Subcutaneous abdominal adipose tissue (tissue), 5 donors: ENCODE results near the gene ARX.

Source experiments
- H3K27ac ChIP-seq: one replicate; pipeline ENCODE4 v1.7.0; 2013; ENCODE audit warnings: low read depth, mild to moderate bottlenecking, inconsistent platforms, low read length, moderate library complexity
- H3K27me3 ChIP-seq, 5 donors: one replicate each; pipeline ENCODE4 v1.7.0; 2013; ENCODE audit warnings: low read length in 5 of 5, inconsistent platforms in 1 of 5; ENCODE audit not compliant: control insufficient read depth in 5 of 5, insufficient read depth in 4 of 5
- H3K36me3 ChIP-seq, 5 donors: one replicate each; pipeline ENCODE4 v1.7.0; 2013; ENCODE audit warnings: low read length in 5 of 5; ENCODE audit not compliant: control insufficient read depth in 5 of 5, insufficient read depth in 5 of 5
- H3K4me1 ChIP-seq, 5 donors: one replicate each; pipeline ENCODE4 v1.7.0; 2013; ENCODE audit warnings: low read length in 5 of 5, mild to moderate bottlenecking in 3 of 5, moderate library complexity in 1 of 5; ENCODE audit not compliant: control insufficient read depth in 5 of 5, insufficient read depth in 5 of 5
- H3K4me3 ChIP-seq, 5 donors: one replicate each; pipeline ENCODE4 v1.7.0; 2013; ENCODE audit warnings: low read length in 5 of 5, low read depth in 1 of 5
- H3K9ac ChIP-seq, 5 donors: one replicate each; pipeline ENCODE4 v1.7.0; 2013; ENCODE audit warnings: low read length in 5 of 5, mild to moderate bottlenecking in 4 of 5, moderate library complexity in 3 of 5
- H3K9me3 ChIP-seq, 5 donors: one replicate each; pipeline ENCODE4 v1.7.0; 2013; ENCODE audit warnings: low read length in 5 of 5; ENCODE audit not compliant: control insufficient read depth in 5 of 5
- donor health status: healthy.
- donor health status: healthy.
- donor health status: healthy.
- donor health status: healthy.
- donor health status: healthy.

The ARX gene

DNA sequence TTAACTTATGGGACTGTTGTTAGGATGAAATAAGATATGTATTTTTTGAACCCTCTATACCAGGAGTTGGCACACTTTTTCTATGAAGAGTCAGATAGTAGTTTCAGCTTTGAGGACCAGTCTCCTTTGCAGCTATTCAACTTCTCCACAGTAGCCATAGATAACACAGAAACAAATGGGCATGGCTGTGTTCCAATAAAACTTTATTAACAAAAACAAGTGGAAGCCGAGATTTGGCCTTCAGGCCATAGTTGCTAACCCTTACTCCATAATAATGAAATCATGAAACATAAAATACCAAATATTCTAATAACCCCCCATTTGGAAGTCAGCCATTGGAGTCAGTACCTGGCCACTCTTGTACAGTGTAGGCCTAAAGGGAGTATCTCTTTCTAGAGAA is 30.6 kb downstream of the ARX start:
- Histone ChIP-seq H3K9ac (no peak overlapping the region), H3K9me3 (no peaks in the 10 kb centered on the region)

GRCh38 chrX:24983931-24984330 is 31.8 kb downstream of the ARX start:
- H3K4me3 ChIP-seq, result no peak overlapping the region
- H3K27me3 ChIP-seq, result peaks cover 0 to 6% (median 3%) of the 10 kb centered on the region in 5 donors
- no peaks in the 10 kb centered on the region for H3K4me1 ChIP-seq
- H3K9me3 ChIP-seq, result no peaks in the 10 kb centered on the region
- no peaks in the 10 kb centered on the region for H3K36me3 ChIP-seq
- no peak overlapping the region for H3K27ac ChIP-seq
- no peak overlapping the region for H3K9ac ChIP-seq

More for the DNA sequence above, 30.6 kb downstream of the ARX start:
- peaks cover 0 to 6% (median 3%) of the 10 kb centered on the region in 5 donors for H3K27me3 ChIP-seq
- H3K36me3 ChIP-seq, result no peaks in the 10 kb centered on the region
- H3K4me1 ChIP-seq, result no peaks in the 10 kb centered on the region
- H3K4me3 ChIP-seq, result no peak overlapping the region
- no peak overlapping the region for H3K27ac ChIP-seq

DNA sequence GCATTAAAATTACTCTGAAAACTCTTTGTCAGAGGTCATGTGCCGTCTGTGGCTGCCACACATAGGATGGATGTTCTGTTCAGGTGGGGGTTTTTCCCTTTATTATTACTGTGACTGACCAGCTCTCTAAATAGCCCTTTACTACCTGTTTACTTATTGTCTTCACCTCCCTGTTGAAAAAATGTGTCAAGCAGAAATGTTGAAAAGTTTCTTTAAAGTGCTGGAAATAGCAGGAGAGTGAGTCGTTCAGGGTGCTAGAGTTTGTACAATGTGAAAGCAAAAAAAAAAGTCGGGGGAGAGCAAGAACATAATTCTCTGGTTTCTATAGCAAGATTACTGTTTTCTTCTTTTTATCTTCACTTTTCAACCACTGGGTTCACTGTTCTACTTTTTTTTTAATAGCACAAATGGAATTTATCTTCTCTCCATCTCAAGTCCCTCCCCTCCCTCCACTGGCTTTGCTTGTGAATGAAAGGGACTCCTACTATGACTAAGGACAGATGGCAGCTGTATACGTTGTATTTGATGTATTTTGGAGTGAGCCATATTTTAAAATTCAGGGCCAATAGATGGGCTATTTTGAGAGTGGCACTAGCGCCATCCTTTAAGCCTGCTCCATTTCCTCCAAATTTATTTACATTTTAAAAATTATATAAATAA is 33.3 kb downstream of the ARX start:
- Histone ChIP-seq H3K36me3 (no peaks in the 10 kb centered on the region), H3K4me1 (no peaks in the 10 kb centered on the region), H3K9ac (no peak overlapping the region), H3K27me3 (peaks cover 0 to 6% (median 3%) of the 10 kb centered on the region in 5 donors), H3K27ac (no peak overlapping the region), H3K4me3 (no peak overlapping the region), H3K9me3 (no peaks in the 10 kb centered on the region)

GRCh38 chrX:24981030-24981429 is 34.7 kb downstream of the ARX start:
- Histone ChIP-seq H3K9ac (no peak overlapping the region), H3K27ac (no peak overlapping the region), H3K4me3 (no peak overlapping the region), H3K27me3 (peaks cover 0 to 6% (median 0%) of the 10 kb centered on the region in 5 donors), H3K36me3 (no peaks in the 10 kb centered on the region), H3K4me1 (no peaks in the 10 kb centered on the region), H3K9me3 (no peaks in the 10 kb centered on the region)

DNA sequence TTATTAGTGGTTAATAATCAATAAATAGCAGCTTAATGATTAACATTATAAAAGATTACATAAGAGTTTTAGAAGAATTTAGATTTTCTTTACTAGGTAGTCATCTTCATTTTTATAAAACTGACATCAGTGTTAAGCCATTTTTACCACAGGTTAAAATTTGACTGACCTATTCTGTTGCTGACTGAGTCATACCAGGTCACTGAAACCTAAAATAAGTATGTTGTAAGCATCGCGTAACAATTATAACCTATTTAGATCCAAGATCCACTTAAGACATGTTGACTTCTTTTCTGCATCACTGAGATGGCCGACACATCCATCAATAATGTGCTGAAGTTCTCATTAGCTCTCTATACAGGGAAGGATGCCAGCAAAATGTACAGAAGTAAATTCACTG is 36.7 kb downstream of the ARX start:
- Histone ChIP-seq H3K27ac (no peak overlapping the region), H3K9ac (no peak overlapping the region), H3K4me1 (no peaks in the 10 kb centered on the region), H3K4me3 (no peak overlapping the region), H3K36me3 (no peaks in the 10 kb centered on the region), H3K27me3 (peaks cover 0 to 6% (median 0%) of the 10 kb centered on the region in 5 donors), H3K9me3 (no peaks in the 10 kb centered on the region)

DNA sequence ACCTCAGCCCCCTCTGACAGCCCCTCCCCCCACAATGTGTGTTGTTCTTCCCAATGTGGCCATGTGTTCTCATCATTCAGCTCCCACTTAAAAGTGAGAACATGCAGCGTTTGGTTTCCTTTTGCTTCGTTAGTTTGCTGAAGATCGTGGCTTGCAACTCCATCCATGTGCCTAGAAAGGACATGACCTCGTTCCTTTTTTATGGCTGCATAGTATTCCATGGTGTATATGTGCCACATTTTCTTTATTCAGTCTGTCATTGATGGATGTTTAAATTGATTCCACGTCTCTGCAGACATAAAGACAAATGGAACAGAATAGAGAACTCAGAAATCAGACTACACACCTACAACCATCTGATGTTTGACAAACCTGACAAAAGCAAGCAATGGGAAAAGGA is 46.0 kb downstream of the ARX start:
- H3K9me3 ChIP-seq, result peaks cover 0 to 4% (median 0%) of the 10 kb centered on the region in 5 donors
- no peaks in the 10 kb centered on the region for H3K27me3 ChIP-seq
- H3K9ac ChIP-seq, result no peak overlapping the region
- H3K36me3 ChIP-seq, result no peaks in the 10 kb centered on the region
- H3K4me1 ChIP-seq, result no peaks in the 10 kb centered on the region
- no peak overlapping the region for H3K4me3 ChIP-seq
- no peak overlapping the region for H3K27ac ChIP-seq

- Histone ChIP-seq H3K9me3 (peaks cover 0 to 4% (median 0%) of the 10 kb centered on the region in 5 donors), H3K4me3 (no peak overlapping the region), H3K9ac (no peak overlapping the region), H3K27me3 (no peaks in the 10 kb centered on the region), H3K36me3 (no peaks in the 10 kb centered on the region), H3K27ac (no peak overlapping the region), H3K4me1 (no peaks in the 10 kb centered on the region)
These were observed 50.4 kb downstream of the ARX start for GRCh38 chrX:24965372-24965771.

GRCh38 chrX:24963823-24964222 is 51.9 kb downstream of the ARX start:
- no peaks in the 10 kb centered on the region for H3K4me1 ChIP-seq
- H3K9ac ChIP-seq, result no peak overlapping the region
- H3K27ac ChIP-seq, result no peak overlapping the region
- no peaks in the 10 kb centered on the region for H3K9me3 ChIP-seq
- H3K4me3 ChIP-seq, result no peak overlapping the region
- no peaks in the 10 kb centered on the region for H3K27me3 ChIP-seq
- H3K36me3 ChIP-seq, result no peaks in the 10 kb centered on the region

DNA sequence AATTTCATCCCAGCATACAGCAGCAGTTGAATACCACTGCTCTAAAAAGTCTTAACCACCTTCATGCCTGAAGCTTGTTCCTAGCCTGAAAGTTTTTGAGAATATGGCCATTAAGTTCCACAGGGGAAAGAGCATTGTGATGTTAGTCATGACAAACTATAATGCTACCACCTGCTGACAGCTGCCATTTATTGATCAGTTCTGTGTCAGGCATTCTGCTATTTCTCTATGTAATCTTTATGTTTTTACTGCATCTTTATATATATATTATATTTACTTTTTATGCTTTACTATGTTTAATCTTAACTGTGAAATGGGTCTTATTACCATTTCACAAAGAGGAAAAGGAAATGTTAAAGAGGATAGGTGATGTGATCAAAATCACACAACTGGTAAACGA is 54.0 kb downstream of the ARX start:
- Histone ChIP-seq H3K27me3 (no peaks in the 10 kb centered on the region), H3K4me3 (no peak overlapping the region), H3K9me3 (no peaks in the 10 kb centered on the region), H3K4me1 (no peaks in the 10 kb centered on the region), H3K9ac (no peak overlapping the region), H3K36me3 (no peaks in the 10 kb centered on the region), H3K27ac (no peak overlapping the region)

GRCh38 chrX:24956828-24957227 is 58.9 kb downstream of the ARX start:
- Histone ChIP-seq H3K4me1 (no peaks in the 10 kb centered on the region), H3K9me3 (no peaks in the 10 kb centered on the region), H3K27me3 (peaks cover 0 to 2% (median 0%) of the 10 kb centered on the region in 5 donors), H3K27ac (no peak overlapping the region), H3K36me3 (no peaks in the 10 kb centered on the region), H3K4me3 (no peak overlapping the region), H3K9ac (no peak overlapping the region)
